ENCODE measurements around the gene IPO13. TPM values are rescaled to one million over a fixed set of nuclear protein-coding genes. Genes with fewer than 3 reads are reported as not detected.

IPO13 gene
- total and polyA plus RNA-seq, 7 donors = 26.8 to 140 (median 93.0) TPM

DNA sequence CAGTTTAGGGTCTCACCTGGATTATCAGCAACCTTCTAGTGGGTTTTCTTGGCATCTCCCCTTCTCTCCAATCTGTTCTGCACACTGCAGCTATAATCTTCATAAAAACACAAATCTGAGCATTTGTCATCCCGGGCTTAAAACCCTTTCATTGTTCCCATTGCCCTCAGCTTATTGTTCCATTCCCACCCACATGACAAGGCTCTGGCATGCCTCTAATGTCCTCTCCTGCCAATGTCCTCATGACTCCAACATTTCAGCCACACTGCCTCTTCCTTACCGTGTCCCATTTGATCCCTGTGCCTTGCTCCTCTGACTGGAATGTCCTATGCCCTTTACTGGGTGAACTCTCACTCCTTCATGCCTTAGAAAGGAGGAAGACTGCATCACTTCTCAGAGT is 15.6 kb downstream of the IPO13 start:
- 52 to 78% (median 56%) methylated on average over 2 of the region's 2 CpGs for WGBS, 3 donors
- peak in 1 of 4 donors; percentile 31 for ATAC-seq

DNA sequence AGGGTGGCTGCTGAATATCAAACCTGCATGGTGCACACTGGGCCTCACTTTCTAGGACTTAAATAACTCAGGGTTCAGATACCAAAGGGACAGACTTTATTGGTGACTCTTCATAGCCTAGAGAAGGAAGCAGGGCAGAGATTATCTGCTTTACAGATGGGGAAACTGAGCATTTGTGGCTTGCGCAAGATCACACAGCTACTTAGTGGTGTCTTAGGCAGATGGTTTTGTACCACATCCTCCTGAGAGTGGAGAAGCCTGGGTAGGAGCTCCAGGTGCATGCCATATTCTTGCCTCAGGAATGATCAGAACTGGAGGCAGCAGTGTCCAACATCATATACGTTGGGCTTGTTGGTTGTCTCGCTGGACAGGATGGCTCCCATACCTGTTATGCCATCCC is 16.3 kb downstream of the IPO13 start:
- Histone ChIP-seq H3K36me3 (ENCODE audit: insufficient read depth in 1 of 2, low read depth in 1 of 2) (peaks cover 0 to 100% of the 10 kb centered on the region in 2 donors), H3K27me3 (ENCODE audit: insufficient read depth in 3 of 3, low read length in 2 of 3) (no peaks in the 10 kb centered on the region), H3K9me3 (no peaks in the 10 kb centered on the region), H3K4me1 (no peaks in the 10 kb centered on the region), H3K27ac (no peak overlapping the region), H3K4me3 (no peak overlapping the region)
- intact Hi-C loops (cut with DNase I) = no loop called here
- TF ChIP-seq, protein P1, sequence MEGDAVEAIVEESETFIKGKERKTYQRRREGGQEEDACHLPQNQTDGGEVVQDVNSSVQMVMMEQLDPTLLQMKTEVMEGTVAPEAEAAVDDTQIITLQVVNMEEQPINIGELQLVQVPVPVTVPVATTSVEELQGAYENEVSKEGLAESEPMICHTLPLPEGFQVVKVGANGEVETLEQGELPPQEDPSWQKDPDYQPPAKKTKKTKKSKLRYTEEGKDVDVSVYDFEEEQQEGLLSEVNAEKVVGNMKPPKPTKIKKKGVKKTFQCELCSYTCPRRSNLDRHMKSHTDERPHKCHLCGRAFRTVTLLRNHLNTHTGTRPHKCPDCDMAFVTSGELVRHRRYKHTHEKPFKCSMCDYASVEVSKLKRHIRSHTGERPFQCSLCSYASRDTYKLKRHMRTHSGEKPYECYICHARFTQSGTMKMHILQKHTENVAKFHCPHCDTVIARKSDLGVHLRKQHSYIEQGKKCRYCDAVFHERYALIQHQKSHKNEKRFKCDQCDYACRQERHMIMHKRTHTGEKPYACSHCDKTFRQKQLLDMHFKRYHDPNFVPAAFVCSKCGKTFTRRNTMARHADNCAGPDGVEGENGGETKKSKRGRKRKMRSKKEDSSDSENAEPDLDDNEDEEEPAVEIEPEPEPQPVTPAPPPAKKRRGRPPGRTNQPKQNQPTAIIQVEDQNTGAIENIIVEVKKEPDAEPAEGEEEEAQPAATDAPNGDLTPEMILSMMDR (IDR thresholded peaks at IDR 0.05) = no peak
- no peak for DNase-seq
- WGBS, 3 donors = 88 to 93% (median 93%) methylated on average over 3 of the region's 3 CpGs
- ATAC-seq = no peak

More for the DNA sequence above, 15.6 kb downstream of the IPO13 start:
- TF ChIP-seq, protein P1 (IDR thresholded peaks at IDR 0.05) = no peak
- Histone ChIP-seq H3K27ac (no peak overlapping the region), H3K4me3 (no peak overlapping the region), H3K4me1 (no peaks in the 10 kb centered on the region), H3K9me3 (no peaks in the 10 kb centered on the region), H3K36me3 (ENCODE audit: insufficient read depth in 1 of 2, low read depth in 1 of 2) (peaks cover 0 to 100% of the 10 kb centered on the region in 2 donors), H3K27me3 (ENCODE audit: insufficient read depth in 3 of 3, low read length in 2 of 3) (no peaks in the 10 kb centered on the region)
- no peak for DNase-seq
- intact Hi-C loops (cut with DNase I) = no loop called here

DNA sequence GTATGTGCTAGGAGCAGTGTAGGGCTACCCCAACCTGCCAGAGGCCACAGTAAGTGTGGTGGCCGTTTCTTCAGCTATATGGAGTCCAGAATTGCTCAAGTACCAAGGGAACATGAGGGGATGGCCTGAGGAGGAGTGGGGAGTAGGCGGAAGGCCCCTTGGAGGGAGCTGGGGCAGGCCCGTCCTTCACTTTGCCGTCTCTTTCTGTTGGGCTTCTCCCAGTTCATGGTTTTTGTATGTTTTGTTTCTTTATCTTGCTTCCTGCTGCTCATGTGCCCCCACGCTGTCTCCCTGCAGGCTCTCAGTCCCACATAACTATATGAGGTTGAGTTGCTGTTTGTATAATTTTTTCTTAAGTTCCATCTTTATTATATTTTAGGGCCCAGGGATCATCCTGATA is 17.1 kb downstream of the IPO13 start:
- WGBS, 3 donors = 76 to 83% (median 82%) methylated on average over 5 of the region's 5 CpGs
- H3K27ac ChIP-seq = no peak overlapping the region
- H3K36me3 ChIP-seq (ENCODE audit: insufficient read depth in 1 of 2, low read depth in 1 of 2) = peaks cover 0 to 91% of the 10 kb centered on the region in 2 donors
- TF ChIP-seq, protein P1 (IDR thresholded peaks at IDR 0.05) = no peak
- intact Hi-C loops (cut with DNase I) = no loop called here
- no peaks in the 10 kb centered on the region for H3K9me3 ChIP-seq
- H3K4me3 ChIP-seq = no peak overlapping the region
- H3K27me3 ChIP-seq (ENCODE audit: insufficient read depth in 3 of 3, low read length in 2 of 3) = no peaks in the 10 kb centered on the region
- no peak for ATAC-seq
- no peaks in the 10 kb centered on the region for H3K4me1 ChIP-seq
- no peak for DNase-seq

DNA sequence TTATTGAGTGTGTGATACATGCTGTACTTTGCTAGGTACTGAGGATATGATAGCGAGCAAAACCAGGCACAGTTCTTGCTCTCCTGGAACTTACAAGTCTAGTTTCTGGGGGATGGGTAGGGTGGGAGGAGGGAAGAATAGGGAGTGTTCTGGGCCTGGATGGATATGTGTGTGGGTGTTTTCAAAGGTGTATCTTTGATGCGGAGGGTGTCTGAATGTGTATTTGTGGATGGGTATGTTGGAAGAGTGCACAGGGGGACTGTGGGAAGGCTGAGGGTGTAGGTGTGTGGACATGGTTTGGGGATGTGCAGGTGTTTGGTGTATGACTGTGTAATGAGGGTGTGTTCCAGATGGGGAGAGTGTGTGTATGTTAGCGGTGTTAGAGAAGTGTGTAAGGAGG is 18.6 kb downstream of the IPO13 start:
- ATAC-seq (no peak), DNase-seq (no peak)
- Histone ChIP-seq H3K4me1 (peaks cover 1% of the 10 kb centered on the region), H3K9me3 (no peaks in the 10 kb centered on the region), H3K36me3 (ENCODE audit: insufficient read depth in 1 of 2, low read depth in 1 of 2) (peaks cover 0 to 77% of the 10 kb centered on the region in 2 donors), H3K27me3 (ENCODE audit: insufficient read depth in 3 of 3, low read length in 2 of 3) (no peaks in the 10 kb centered on the region), H3K27ac (no peak overlapping the region), H3K4me3 (no peak overlapping the region)
- TF ChIP-seq, protein P1 (IDR thresholded peaks at IDR 0.05) = no peak
- intact Hi-C loops (cut with DNase I) = no loop called here
- 87 to 99% (median 91%) methylated on average over 3 of the region's 3 CpGs for WGBS, 3 donors

DNA sequence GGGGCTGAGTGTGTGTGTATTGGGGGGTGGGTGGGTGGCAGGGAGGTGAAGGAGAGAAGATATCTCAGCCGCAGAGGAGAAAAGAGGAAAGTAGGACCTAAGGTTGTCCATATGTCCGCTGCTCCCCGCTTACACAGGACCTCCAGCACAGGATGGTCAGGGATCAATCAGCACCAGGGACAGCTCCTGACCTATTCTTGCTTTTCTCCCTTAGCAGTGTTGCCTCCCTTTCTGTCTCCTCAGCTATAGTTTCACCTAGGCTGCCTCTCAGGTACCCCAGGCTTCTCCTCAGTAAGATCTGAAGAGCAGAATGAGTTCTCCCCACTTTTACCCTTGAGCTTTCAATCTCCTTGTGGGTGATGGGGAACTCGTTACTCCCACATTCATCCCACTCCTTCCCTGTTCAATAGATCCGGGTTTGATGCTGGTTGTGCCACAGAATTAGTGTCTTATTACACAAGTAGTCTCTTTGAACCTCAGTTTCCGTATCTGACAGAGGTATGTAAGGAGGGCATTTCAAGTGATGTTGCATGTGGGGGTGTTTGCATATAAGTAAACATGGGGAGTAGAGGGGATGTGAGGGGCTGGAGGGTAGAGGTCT is 21.7 kb downstream of the IPO13 start:
- ATAC-seq (no peak), DNase-seq (no peak)
- no peaks in the 10 kb centered on the region for H3K9me3 ChIP-seq
- H3K27me3 ChIP-seq (ENCODE audit: insufficient read depth in 3 of 3, low read length in 2 of 3) = no peaks in the 10 kb centered on the region
- H3K36me3 ChIP-seq (ENCODE audit: insufficient read depth in 1 of 2, low read depth in 1 of 2) = peaks cover 2 to 62% of the 10 kb centered on the region in 2 donors
- TF ChIP-seq, protein P1 (IDR thresholded peaks at IDR 0.05) = no peak
- intact Hi-C loops (cut with DNase I) = no loop called here
- no peak overlapping the region for H3K27ac ChIP-seq
- 76 to 85% (median 80%) methylated on average over 6 of the region's 6 CpGs for WGBS, 3 donors
- no peak overlapping the region for H3K4me3 ChIP-seq
- peaks cover 18% of the 10 kb centered on the region for H3K4me1 ChIP-seq

Measured in psoas muscle (tissue), 8 donors.